SK-N-SH treated with all-trans-retinoic acid at 6 μM for 48 hours (cell line): ENCODE data around the gene KDM6B.

Experiments used
- ARNTL ChIP-seq: fragments of 450-650 bp; formaldehyde crosslinking; IDR thresholded peaks from 2 replicates; pipeline ENCODE4 v1.5.0; 2020; ENCODE audit warnings: low read depth, mild to moderate bottlenecking, moderate library complexity, borderline replicate concordance
- BACH2 ChIP-seq: fragments of 250-450 bp; sonication (Bioruptor Pico); IDR thresholded peaks from 2 replicates; pipeline ENCODE4 v1.9.0; 2021; ENCODE audit warnings: mild to moderate bottlenecking, borderline replicate concordance
- CSDC2 ChIP-seq: fragments of 250-450 bp; sonication (Bioruptor Pico); IDR thresholded peaks from 2 replicates; pipeline ENCODE4 v1.5.0; 2020; ENCODE audit warnings: mild to moderate bottlenecking, moderate library complexity
- PATZ1 ChIP-seq: fragments of 250-450 bp; sonication (Bioruptor Pico); IDR thresholded peaks from 2 replicates; pipeline ENCODE4 v1.8.0; 2020; ENCODE audit warnings: mild to moderate bottlenecking, moderate library complexity, borderline replicate concordance
- SNAI2 ChIP-seq: fragments of 250-450 bp; sonication (Bioruptor Pico); IDR thresholded peaks from 2 replicates; pipeline ENCODE4 v1.5.0; 2020; ENCODE audit warnings: mild to moderate bottlenecking, moderate library complexity
- TOX ChIP-seq: fragments of 250-450 bp; sonication (Bioruptor Pico); IDR thresholded peaks from 2 replicates; pipeline ENCODE4 v1.8.0; 2021; ENCODE audit warnings: mild to moderate bottlenecking, moderate library complexity, borderline replicate concordance
- ZFP30 ChIP-seq: fragments of 450-650 bp; formaldehyde crosslinking; IDR thresholded peaks from 2 replicates; pipeline ENCODE4 v1.5.0; 2022; ENCODE audit warnings: mild to moderate bottlenecking, moderate library complexity
- ZNF565 ChIP-seq: fragments of 450-650 bp; formaldehyde crosslinking; conservative IDR thresholded peaks from 2 replicates; pipeline ENCODE4 v1.5.0; 2020; ENCODE audit warnings: low read depth, mild to moderate bottlenecking, moderate library complexity
- ZNF70 ChIP-seq: fragments of 450-650 bp; formaldehyde crosslinking; IDR thresholded peaks from 2 replicates; pipeline ENCODE4 v1.5.0; 2020; ENCODE audit warnings: mild to moderate bottlenecking, moderate library complexity
- TF ChIP-seq, protein P1 (sequence below): fragments of 250-450 bp; sonication (Bioruptor Pico); IDR thresholded peaks from 2 replicates; pipeline ENCODE4 v1.8.0; 2021; ENCODE audit warnings: low read depth, mild to moderate bottlenecking, moderate library complexity, borderline replicate concordance

- TF ChIP-seq SNAI2 (CRISPR knock-in tag) (no peak), TOX (CRISPR knock-in tag) (no peak), ARNTL (no peak), ZFP30 (CRISPR knock-in tag) (no peak), PATZ1 (CRISPR knock-in tag) (no peak), ZNF565 (CRISPR knock-in tag) (no peak), BACH2 (CRISPR knock-in tag) (no peak), CSDC2 (CRISPR knock-in tag) (no peak), ZNF70 (CRISPR knock-in tag) (no peak)
- TF ChIP-seq, protein P1, sequence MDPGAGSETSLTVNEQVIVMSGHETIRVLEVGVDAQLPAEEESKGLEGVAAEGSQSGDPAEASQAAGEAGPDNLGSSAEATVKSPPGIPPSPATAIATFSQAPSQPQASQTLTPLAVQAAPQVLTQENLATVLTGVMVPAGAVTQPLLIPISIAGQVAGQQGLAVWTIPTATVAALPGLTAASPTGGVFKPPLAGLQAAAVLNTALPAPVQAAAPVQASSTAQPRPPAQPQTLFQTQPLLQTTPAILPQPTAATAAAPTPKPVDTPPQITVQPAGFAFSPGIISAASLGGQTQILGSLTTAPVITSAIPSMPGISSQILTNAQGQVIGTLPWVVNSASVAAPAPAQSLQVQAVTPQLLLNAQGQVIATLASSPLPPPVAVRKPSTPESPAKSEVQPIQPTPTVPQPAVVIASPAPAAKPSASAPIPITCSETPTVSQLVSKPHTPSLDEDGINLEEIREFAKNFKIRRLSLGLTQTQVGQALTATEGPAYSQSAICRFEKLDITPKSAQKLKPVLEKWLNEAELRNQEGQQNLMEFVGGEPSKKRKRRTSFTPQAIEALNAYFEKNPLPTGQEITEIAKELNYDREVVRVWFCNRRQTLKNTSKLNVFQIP (CRISPR knock-in tag) = no peak
Measured at GRCh38 chr17:7875804-7876370, 41.9 kb downstream of the KDM6B start.
